Suprapubic skin (tissue), 3 donors: Measurements from ENCODE around the gene CUBN.

Experiments used
- POLR2A ChIP-seq, 2 donors: fragments of 450-650 bp; IDR thresholded peaks; one replicate each; pipeline ENCODE4 v1.6.1; 2017; ENCODE audit warnings: antibody characterized with exemption in 2 of 2, mild to moderate bottlenecking in 2 of 2, moderate library complexity in 2 of 2
- TF ChIP-seq, protein P1 (sequence below), 2 donors: fragments of 200-600 bp in 1 of 2; fragments of 450-650 bp in 1 of 2; sonication (generic) in 1 of 2; IDR thresholded peaks; one replicate each; pipeline ENCODE4 v1.5.1; 2016 to 2019; ENCODE audit warnings: antibody characterized with exemption in 2 of 2, mild to moderate bottlenecking in 1 of 2, moderate library complexity in 1 of 2

DNA sequence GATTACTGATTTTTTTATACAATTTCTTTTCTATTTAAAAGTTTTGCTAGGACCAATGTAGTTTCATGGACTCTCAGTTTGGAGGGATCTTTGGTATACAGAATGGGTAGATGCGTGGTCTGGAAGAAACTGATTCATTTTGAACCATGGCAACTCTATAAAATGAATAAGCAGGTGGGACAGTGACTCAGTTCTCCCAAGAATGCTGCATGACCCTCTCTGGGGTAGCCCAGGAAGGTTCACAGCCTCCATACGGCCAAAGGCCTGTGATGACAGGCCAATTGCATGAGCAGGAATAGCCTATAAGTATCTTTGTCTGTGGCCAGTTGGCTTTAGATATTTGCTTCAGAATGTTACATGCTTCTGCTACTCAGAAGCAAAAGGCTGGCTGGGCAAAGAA lies 199.1 kb downstream of the CUBN start:
- TF ChIP-seq, protein P1, sequence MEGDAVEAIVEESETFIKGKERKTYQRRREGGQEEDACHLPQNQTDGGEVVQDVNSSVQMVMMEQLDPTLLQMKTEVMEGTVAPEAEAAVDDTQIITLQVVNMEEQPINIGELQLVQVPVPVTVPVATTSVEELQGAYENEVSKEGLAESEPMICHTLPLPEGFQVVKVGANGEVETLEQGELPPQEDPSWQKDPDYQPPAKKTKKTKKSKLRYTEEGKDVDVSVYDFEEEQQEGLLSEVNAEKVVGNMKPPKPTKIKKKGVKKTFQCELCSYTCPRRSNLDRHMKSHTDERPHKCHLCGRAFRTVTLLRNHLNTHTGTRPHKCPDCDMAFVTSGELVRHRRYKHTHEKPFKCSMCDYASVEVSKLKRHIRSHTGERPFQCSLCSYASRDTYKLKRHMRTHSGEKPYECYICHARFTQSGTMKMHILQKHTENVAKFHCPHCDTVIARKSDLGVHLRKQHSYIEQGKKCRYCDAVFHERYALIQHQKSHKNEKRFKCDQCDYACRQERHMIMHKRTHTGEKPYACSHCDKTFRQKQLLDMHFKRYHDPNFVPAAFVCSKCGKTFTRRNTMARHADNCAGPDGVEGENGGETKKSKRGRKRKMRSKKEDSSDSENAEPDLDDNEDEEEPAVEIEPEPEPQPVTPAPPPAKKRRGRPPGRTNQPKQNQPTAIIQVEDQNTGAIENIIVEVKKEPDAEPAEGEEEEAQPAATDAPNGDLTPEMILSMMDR (IDR thresholded peaks at IDR 0.05): no peak
- no peak for TF ChIP-seq POLR2A (IDR thresholded peaks at IDR 0.05)
